Measurements from ENCODE around the gene CBX4. TPM values are rescaled to one million over a fixed set of nuclear protein-coding genes. Genes with fewer than 3 reads are reported as not detected.

Gene CBX4
- total and polyA plus RNA-seq, 10 of the 15 experiments (the other 5 are each of a cell fraction or from before 2014, with no cell fraction given), result 0.69 to 24.6 (median 4.2) TPM

- ATAC-seq (peak; percentile 45), FAIRE-seq (no peak), DNase-seq (ENCODE audit: low read depth, low spot score) (no peak)
- in situ Hi-C loops (cut with MboI) (loop anchor here (5.0 kb wide), 1 partner anchor 183 kb away; no protein-coding TSS in a partner anchor), intact Hi-C loops (cut with micrococcal nuclease; ENCODE audit: unreplicated experiment) (no loop called here)
- ChIA-PET SMC1A (ENCODE audit: uncharacterized antibody, unreplicated experiment) (interaction anchor here (0.6 to 2.6 kb wide), 5 partner anchors 22 to 181 kb away, joined by 3 to 11 read pairs (median 4); no protein-coding TSS in a partner anchor), POLR2A (no interaction called here), RAD21 (ENCODE audit: unreplicated experiment) (interaction anchor here (1.5 kb wide), 1 partner anchor 181 kb away, joined by 8 read pairs; no protein-coding TSS in a partner anchor), CTCF (interaction anchor here (0.5 to 2.2 kb wide), 11 partner anchors 19 to 239 kb away, joined by 3 to 21 read pairs (median 4); no protein-coding TSS in a partner anchor)
- no peak overlapping the region for H3K4me3 ChIP-seq
- no peak overlapping the region for H3K27ac ChIP-seq (ENCODE audit: control insufficient read depth, insufficient read depth)
- H3K36me3 ChIP-seq (ENCODE audit: control insufficient read depth in 2 of 2, insufficient read depth in 2 of 2, low read length in 1 of 2), result no peaks in the 10 kb centered on the region
- no peak overlapping the region for H3K9ac ChIP-seq (ENCODE audit: control insufficient read depth, insufficient read depth, low read length)
- no peaks in the 10 kb centered on the region for H3K9me3 ChIP-seq (replicated peaks; ENCODE audit: control insufficient read depth, insufficient read depth, low read length)
- no peak overlapping the region; the same call in 1 of the 2 replicates for H2AFZ ChIP-seq (ENCODE audit: control insufficient read depth, low read depth, low read length)
- no TSS peak for BruUV-seq (replicated peaks)
- H4K20me1 ChIP-seq (ENCODE audit: control insufficient read depth, insufficient read depth), result no peaks in the 10 kb centered on the region
- no peaks in the 10 kb centered on the region; the same call in 1 of the 2 replicates for H3K4me1 ChIP-seq (ENCODE audit: control insufficient read depth, insufficient read depth, low read length)
- 35% methylated on average over 43 of the region's 52 CpGs for WGBS (ENCODE audit: insufficient coverage, insufficient replicate concordance, low lambda C conversion rate, missing lambda C conversion rate)
- no peak overlapping the region for H3K4me2 ChIP-seq (ENCODE audit: control insufficient read depth, insufficient read depth)
- H3K27me3 ChIP-seq (replicated peaks in 1 of 2; ENCODE audit: control insufficient read depth in 2 of 2, insufficient read depth in 2 of 2, low read length in 1 of 2), result peaks cover 14 to 16% of the 10 kb centered on the region in 2 experiments; a peak in 3 of 4 replicates
- H3K79me2 ChIP-seq (ENCODE audit: control insufficient read depth, insufficient read depth, low read length), result no peaks in the 10 kb centered on the region
- TF ChIP-seq USF1 (IDR thresholded peaks at IDR 0.05; ENCODE audit: borderline replicate concordance, extremely low read length, insufficient read depth, low read depth, low read length) (no peak), SMAD5 (IDR thresholded peaks at IDR 0.05; ENCODE audit: low read depth) (no peak), BRCA1 (IDR thresholded peaks at IDR 0.05; ENCODE audit: low read depth, low read length) (no peak), MLLT1 (IDR thresholded peaks at IDR 0.05) (no peak), POLR2A (IDR thresholded peaks at IDR 0.05; ENCODE audit: low read depth, low read length) (no peak), POLR2AphosphoS2 (IDR thresholded peaks at IDR 0.05; ENCODE audit: low read depth, low read length) (no peak), MXI1 (IDR thresholded peaks at IDR 0.05; ENCODE audit: low read depth, low read length) (no peak), ELK1 (IDR thresholded peaks at IDR 0.05; ENCODE audit: low read depth, low read length) (no peak), BMI1 (IDR thresholded peaks at IDR 0.05; ENCODE audit: borderline replicate concordance) (no peak)
- TF ChIP-seq, protein P1, sequence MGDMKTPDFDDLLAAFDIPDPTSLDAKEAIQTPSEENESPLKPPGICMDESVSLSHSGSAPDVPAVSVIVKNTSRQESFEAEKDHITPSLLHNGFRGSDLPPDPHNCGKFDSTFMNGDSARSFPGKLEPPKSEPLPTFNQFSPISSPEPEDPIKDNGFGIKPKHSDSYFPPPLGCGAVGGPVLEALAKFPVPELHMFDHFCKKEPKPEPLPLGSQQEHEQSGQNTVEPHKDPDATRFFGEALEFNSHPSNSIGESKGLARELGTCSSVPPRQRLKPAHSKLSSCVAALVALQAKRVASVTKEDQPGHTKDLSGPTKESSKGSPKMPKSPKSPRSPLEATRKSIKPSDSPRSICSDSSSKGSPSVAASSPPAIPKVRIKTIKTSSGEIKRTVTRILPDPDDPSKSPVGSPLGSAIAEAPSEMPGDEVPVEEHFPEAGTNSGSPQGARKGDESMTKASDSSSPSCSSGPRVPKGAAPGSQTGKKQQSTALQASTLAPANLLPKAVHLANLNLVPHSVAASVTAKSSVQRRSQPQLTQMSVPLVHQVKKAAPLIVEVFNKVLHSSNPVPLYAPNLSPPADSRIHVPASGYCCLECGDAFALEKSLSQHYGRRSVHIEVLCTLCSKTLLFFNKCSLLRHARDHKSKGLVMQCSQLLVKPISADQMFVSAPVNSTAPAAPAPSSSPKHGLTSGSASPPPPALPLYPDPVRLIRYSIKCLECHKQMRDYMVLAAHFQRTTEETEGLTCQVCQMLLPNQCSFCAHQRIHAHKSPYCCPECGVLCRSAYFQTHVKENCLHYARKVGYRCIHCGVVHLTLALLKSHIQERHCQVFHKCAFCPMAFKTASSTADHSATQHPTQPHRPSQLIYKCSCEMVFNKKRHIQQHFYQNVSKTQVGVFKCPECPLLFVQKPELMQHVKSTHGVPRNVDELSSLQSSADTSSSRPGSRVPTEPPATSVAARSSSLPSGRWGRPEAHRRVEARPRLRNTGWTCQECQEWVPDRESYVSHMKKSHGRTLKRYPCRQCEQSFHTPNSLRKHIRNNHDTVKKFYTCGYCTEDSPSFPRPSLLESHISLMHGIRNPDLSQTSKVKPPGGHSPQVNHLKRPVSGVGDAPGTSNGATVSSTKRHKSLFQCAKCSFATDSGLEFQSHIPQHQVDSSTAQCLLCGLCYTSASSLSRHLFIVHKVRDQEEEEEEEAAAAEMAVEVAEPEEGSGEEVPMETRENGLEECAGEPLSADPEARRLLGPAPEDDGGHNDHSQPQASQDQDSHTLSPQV (IDR thresholded peaks at IDR 0.05), result no peak
Observed at GRCh38 chr17:79788989-79789942, 50.0 kb downstream of the CBX4 start.
